ENCODE data around the gene TNNT3.

- no peak for TF ChIP-seq CTCF (IDR thresholded peaks at IDR 0.05)
- no peak for TF ChIP-seq POLR2A (IDR thresholded peaks at IDR 0.05)
Observed at GRCh38 chr11:1880746-1881441, 38.6 kb upstream of the TNNT3 start.

All from thyroid gland (tissue), 4 donors.